Measurements from ENCODE around the gene ITCH.
"Not testable (repeated sequence)": the region's sequence is repeated elsewhere in the genome, so short reads cannot be mapped to it uniquely, and the experiment has no call there.

Gene ITCH

GRCh38 chr20:34461779-34462087 is 98.7 kb downstream of the ITCH start:
- no peak for DNase-seq (ENCODE audit: low read depth)

- no peak for DNase-seq (ENCODE audit: low read depth)
Measured at GRCh38 chr20:34468951-34469350, 105.9 kb downstream of the ITCH start.

GRCh38 chr20:34472246-34472925 is 109.3 kb downstream of the ITCH start:
- DNase-seq (ENCODE audit: low read depth) = no peak

GRCh38 chr20:34473262-34473883 is 110.3 kb downstream of the ITCH start:
- DNase-seq (ENCODE audit: low read depth) = peak; percentile 11

- DNase-seq (ENCODE audit: low read depth) = peak; percentile 15
Measured at GRCh38 chr20:34475979-34476736, 113.1 kb downstream of the ITCH start.

GRCh38 chr20:34479627-34480026 is 116.6 kb downstream of the ITCH start:
- DNase-seq (ENCODE audit: low read depth) = no peak

- not testable (repeated sequence) for DNase-seq (ENCODE audit: low read depth)
Measured at GRCh38 chr20:34482154-34482553, 119.1 kb downstream of the ITCH start.

- DNase-seq (ENCODE audit: low read depth) = not testable (repeated sequence)
Measured at GRCh38 chr20:34483585-34484220, 120.6 kb downstream of the ITCH start.

GRCh38 chr20:34485068-34485634 is 122.1 kb downstream of the ITCH start:
- DNase-seq (ENCODE audit: low read depth) = no peak

GRCh38 chr20:34491226-34491931 is 128.3 kb downstream of the ITCH start:
- DNase-seq (ENCODE audit: low read depth) = no peak

GRCh38 chr20:34491932-34492509 is 128.9 kb downstream of the ITCH start:
- DNase-seq (ENCODE audit: low read depth) = no peak

- DNase-seq (ENCODE audit: low read depth) = no peak
Measured at GRCh38 chr20:34493646-34494045, 130.6 kb downstream of the ITCH start.

GRCh38 chr20:34495307-34495706 is 132.2 kb downstream of the ITCH start:
- DNase-seq (ENCODE audit: low read depth) = no peak

GRCh38 chr20:34495916-34496315 is 132.8 kb downstream of the ITCH start:
- DNase-seq (ENCODE audit: low read depth) = no peak

- not testable (repeated sequence) for DNase-seq (ENCODE audit: low read depth)
Measured at GRCh38 chr20:34497596-34497995, 134.5 kb downstream of the ITCH start.

- DNase-seq (ENCODE audit: low read depth) = no peak
Measured at GRCh38 chr20:34500823-34501222, 137.8 kb downstream of the ITCH start.

GRCh38 chr20:34506480-34506879 is 143.4 kb downstream of the ITCH start:
- DNase-seq (ENCODE audit: low read depth) = no peak

GRCh38 chr20:34507702-34508413 is 144.8 kb downstream of the ITCH start:
- DNase-seq (ENCODE audit: low read depth) = no peak

- no peak for DNase-seq (ENCODE audit: low read depth)
Measured at GRCh38 chr20:34510575-34510974, 147.5 kb downstream of the ITCH start.

- DNase-seq (ENCODE audit: low read depth) = no peak
Measured at GRCh38 chr20:34511891-34512265, 148.8 kb downstream of the ITCH start.

All from activated T-cell treated with anti-CD3 and anti-CD28 coated beads for 1 hour (primary cell).